Bronchial epithelial cell (primary cell): Measurements from ENCODE around the gene CHRM3. TPM values are rescaled to one million over a fixed set of nuclear protein-coding genes. Genes with fewer than 3 reads are reported as not detected.

Source experiments
- DNase-seq: peaks from one replicate; pipeline ENCODE4 v3.0.0-alpha.2; 2010; ENCODE audit warnings: low read depth
- FAIRE-seq: peaks from 2 replicates; lab custom pipeline; 2011; peaks lifted over from hg19 to GRCh38; lab: Jason Lieb, UNC
- H3K27me3 ChIP-seq: 2 replicates; pipeline ENCODE4 v1.5.1; 2011; ENCODE audit warnings: low read length; ENCODE audit not compliant: control insufficient read depth, insufficient read depth
- H3K36me3 ChIP-seq: 2 replicates; pipeline ENCODE4 v1.5.1; 2011; ENCODE audit warnings: low read length; ENCODE audit not compliant: control insufficient read depth, insufficient read depth
- H3K4me3 ChIP-seq: 2 replicates; pipeline ENCODE4 v1.5.1; 2011; ENCODE audit warnings: mild to moderate bottlenecking, low read depth, low read length, control low read depth
- CTCF ChIP-seq: IDR thresholded peaks from 2 replicates; pipeline ENCODE4 v1.5.1; 2011; ENCODE audit warnings: mild to moderate bottlenecking, moderate library complexity, low read length, control low read depth, inconsistent platforms; ENCODE audit not compliant: insufficient read depth, severe bottlenecking
- total RNA-seq: library from RNA; depleted of rRNA; stranded (reverse); fragments of >200 nt; gene quantifications from 2 replicates; pipeline ENCODE4 v1.2.1, GENCODE V29; 2014

CHRM3 gene
- total RNA-seq, 1 donor from 2014 or later = 1.6 TPM

GRCh38 chr1:239353536-239353935 is 32.8 kb upstream of the CHRM3 start:
- no peak for TF ChIP-seq CTCF
- H3K4me3 ChIP-seq = no peak overlapping the region
- no peaks in the 10 kb centered on the region for H3K27me3 ChIP-seq
- no peaks in the 10 kb centered on the region for H3K36me3 ChIP-seq
- DNase-seq = no peak
- FAIRE-seq = no peak

- FAIRE-seq (no peak), DNase-seq (no peak)
- TF ChIP-seq CTCF = no peak
- Histone ChIP-seq H3K27me3 (no peaks in the 10 kb centered on the region), H3K4me3 (no peak overlapping the region), H3K36me3 (no peaks in the 10 kb centered on the region)
Observed at GRCh38 chr1:239354231-239354630, 32.1 kb upstream of the CHRM3 start.

GRCh38 chr1:239357867-239358266 is 28.5 kb upstream of the CHRM3 start:
- no peak overlapping the region for H3K4me3 ChIP-seq
- H3K36me3 ChIP-seq = no peaks in the 10 kb centered on the region
- TF ChIP-seq CTCF = no peak
- no peak for DNase-seq
- no peak for FAIRE-seq
- H3K27me3 ChIP-seq = no peaks in the 10 kb centered on the region

- Histone ChIP-seq H3K36me3 (no peaks in the 10 kb centered on the region), H3K27me3 (no peaks in the 10 kb centered on the region), H3K4me3 (no peak overlapping the region)
- DNase-seq = peak; percentile 68
- FAIRE-seq = peak; percentile 40
- TF ChIP-seq CTCF = no peak
Observed at GRCh38 chr1:239361403-239361802, 25.0 kb upstream of the CHRM3 start.

GRCh38 chr1:239363930-239364329 is 22.4 kb upstream of the CHRM3 start:
- no peak for TF ChIP-seq CTCF
- Histone ChIP-seq H3K27me3 (no peaks in the 10 kb centered on the region), H3K4me3 (no peak overlapping the region), H3K36me3 (no peaks in the 10 kb centered on the region)
- no peak for DNase-seq
- no peak for FAIRE-seq

- TF ChIP-seq CTCF = no peak
- Histone ChIP-seq H3K27me3 (no peaks in the 10 kb centered on the region), H3K36me3 (no peaks in the 10 kb centered on the region), H3K4me3 (no peak overlapping the region)
- FAIRE-seq (no peak), DNase-seq (no peak)
Observed at GRCh38 chr1:239367196-239367810, 19.1 kb upstream of the CHRM3 start.
